ENCODE data around the gene METTL26. TPM values are rescaled to one million over a fixed set of nuclear protein-coding genes. Genes with fewer than 3 reads are reported as not detected.
A peak's percentile ranks its signal among the peaks of the same experiment; 100 is the strongest.

METTL26 gene
- total and polyA plus RNA-seq, 9 of the 15 experiments (the other 6 are each of a cell fraction or from before 2014, with no cell fraction given), result 7.3 to 262 (median 80.9) TPM

DNA sequence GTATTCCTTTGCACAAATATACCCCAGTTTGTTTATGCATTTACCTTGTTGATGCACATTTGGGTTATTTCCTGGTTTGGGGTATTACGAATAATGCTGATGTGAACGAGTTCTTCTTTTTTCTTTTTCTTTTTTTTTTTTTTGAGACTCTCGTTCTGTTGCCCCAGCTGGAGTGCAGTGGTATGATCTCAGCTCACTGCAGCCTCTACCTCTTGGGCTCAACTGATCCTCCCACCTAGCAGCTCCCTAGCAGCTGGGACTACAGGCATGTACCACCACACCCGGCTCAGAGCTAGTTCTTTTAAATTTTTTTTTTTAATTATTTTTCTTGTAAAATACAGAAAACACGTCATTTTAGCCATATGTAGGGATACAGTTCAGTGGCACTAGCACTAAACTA, 32.2 kb downstream of the METTL26 start:
- FAIRE-seq (no peak), DNase-seq (ENCODE audit: extremely low read depth in 1 of 4, low spot score in 3 of 4) (no peak), ATAC-seq (no peak)
- Histone ChIP-seq H3K27ac (ENCODE audit: extremely low read depth, low read depth, low read length) (no peak overlapping the region), H2AFZ (ENCODE audit: low read depth, low read length) (no peak overlapping the region), H3K36me3 (ENCODE audit: control insufficient read depth, insufficient read depth, low read length) (peaks cover 21% of the 10 kb centered on the region; the same call in 2 of the 3 replicates), H3K27me3 (ENCODE audit: control insufficient read depth in 2 of 2, insufficient read depth in 2 of 2, low read length in 2 of 2) (no peaks in the 10 kb centered on the region), H3K9me3 (replicated peaks; ENCODE audit: control insufficient read depth, insufficient read depth, low read depth, low read length) (no peaks in the 10 kb centered on the region; the same call in 1 of the 2 replicates), H3K79me2 (ENCODE audit: control insufficient read depth, insufficient read depth, low read length) (peaks cover 57% of the 10 kb centered on the region), H4K20me1 (replicated peaks; ENCODE audit: control insufficient read depth, insufficient read depth, low read length) (no peaks in the 10 kb centered on the region), H3K4me2 (ENCODE audit: insufficient read depth, low read length) (no peak overlapping the region), H3K4me1 (replicated peaks in 1 of 2; ENCODE audit: control insufficient read depth in 2 of 2, insufficient read depth in 2 of 2, low read length in 2 of 2) (peaks cover 0 to 17% of the 10 kb centered on the region in 2 experiments; a peak in 2 of 5 replicates), H3K4me3 (no peak overlapping the region), H3K9me1 (ENCODE audit: control insufficient read depth, insufficient read depth, low read length) (peaks cover 2% of the 10 kb centered on the region), H3K9ac (ENCODE audit: insufficient read depth in 1 of 2, low read depth in 2 of 2, low read length in 2 of 2) (no peak overlapping the region)
- intact Hi-C loops (cut with micrococcal nuclease) (no loop called here), in situ Hi-C loops (cut with MboI) (no loop called here)
- 70% methylated on average over 5 of the region's 5 CpGs for WGBS (ENCODE audit: insufficient coverage, low coverage, missing lambda C conversion rate)
- ChIA-PET CTCF (ENCODE audit: low intra/inter-chr PET ratio) (no interaction called here), POLR2A (no interaction called here)
- no peak for TF ChIP-seq PML (IDR thresholded peaks at IDR 0.05; ENCODE audit: low read length)
- TF ChIP-seq MCM3 (IDR thresholded peaks at IDR 0.05), result no peak
- TF ChIP-seq NUFIP1 (IDR thresholded peaks at IDR 0.05; ENCODE audit: partially characterized antibody), result no peak
- TF ChIP-seq ELF2 (CRISPR knock-in tag; IDR thresholded peaks at IDR 0.05), result no peak
- no peak for TF ChIP-seq EWSR1 (IDR thresholded peaks at IDR 0.05; ENCODE audit: borderline replicate concordance, low read depth, partially characterized antibody)
- no TSS peak for BruUV-seq (replicated peaks)

DNA sequence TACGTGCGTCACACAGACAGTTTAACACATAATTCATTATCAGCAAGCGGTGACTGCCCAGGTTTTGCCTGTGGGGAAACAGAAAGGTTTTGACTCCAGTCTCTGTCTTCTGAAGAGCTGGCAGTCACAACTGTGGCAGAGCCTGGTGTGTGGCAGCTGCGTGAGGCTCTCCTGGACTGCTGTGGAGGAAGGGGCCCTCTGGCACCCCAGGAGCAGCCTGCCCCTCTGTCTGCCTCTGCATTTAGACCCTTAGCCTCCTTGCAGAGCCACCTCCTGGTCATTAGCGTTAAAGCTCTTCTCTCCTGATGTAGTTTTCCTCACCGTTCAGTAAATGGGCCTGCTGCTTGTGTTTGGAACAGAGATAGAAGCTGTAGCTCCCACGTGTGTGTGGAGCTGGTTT, 35.3 kb downstream of the METTL26 start:
- H3K36me3 ChIP-seq (ENCODE audit: control insufficient read depth, insufficient read depth, low read length), result peaks cover 35% of the 10 kb centered on the region; the same call in 2 of the 3 replicates
- peak; percentile 84 for FAIRE-seq
- TF ChIP-seq EGR1 (conservative IDR thresholded peaks at IDR 0.05), result no peak
- no peak for TF ChIP-seq TBL1XR1 (IDR thresholded peaks at IDR 0.05; ENCODE audit: low read length in 2 of 2)
- no peak for TF ChIP-seq SMARCA4 (IDR thresholded peaks at IDR 0.05)
- TF ChIP-seq RBM14 (IDR thresholded peaks at IDR 0.05; ENCODE audit: borderline replicate concordance, insufficient read depth, low read depth, low read length), result no peak
- TF ChIP-seq MYBL2 (IDR thresholded peaks at IDR 0.05; ENCODE audit: low read depth), result no peak
- TF ChIP-seq MYBL2 (CRISPR knock-in tag; IDR thresholded peaks at IDR 0.05; ENCODE audit: borderline replicate concordance), result no peak
- no peak for TF ChIP-seq CXXC5 (CRISPR knock-in tag; IDR thresholded peaks at IDR 0.05)
- TF ChIP-seq, protein P1, sequence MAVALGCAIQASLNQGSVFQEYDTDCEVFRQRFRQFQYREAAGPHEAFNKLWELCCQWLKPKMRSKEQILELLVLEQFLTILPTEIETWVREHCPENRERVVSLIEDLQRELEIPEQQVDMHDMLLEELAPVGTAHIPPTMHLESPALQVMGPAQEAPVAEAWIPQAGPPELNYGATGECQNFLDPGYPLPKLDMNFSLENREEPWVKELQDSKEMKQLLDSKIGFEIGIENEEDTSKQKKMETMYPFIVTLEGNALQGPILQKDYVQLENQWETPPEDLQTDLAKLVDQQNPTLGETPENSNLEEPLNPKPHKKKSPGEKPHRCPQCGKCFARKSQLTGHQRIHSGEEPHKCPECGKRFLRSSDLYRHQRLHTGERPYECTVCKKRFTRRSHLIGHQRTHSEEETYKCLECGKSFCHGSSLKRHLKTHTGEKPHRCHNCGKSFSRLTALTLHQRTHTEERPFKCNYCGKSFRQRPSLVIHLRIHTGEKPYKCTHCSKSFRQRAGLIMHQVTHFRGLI (CRISPR knock-in tag; IDR thresholded peaks at IDR 0.05), result no peak
- no peak for TF ChIP-seq SRSF7 (optimal IDR thresholded peaks at IDR 0.05; ENCODE audit: low read depth, low read length)

More for the DNA sequence above, 35.3 kb downstream of the METTL26 start:
- no peak overlapping the region for H2AFZ ChIP-seq (ENCODE audit: low read depth, low read length)
- ATAC-seq (peak; percentile 75), DNase-seq (ENCODE audit: extremely low read depth in 1 of 4, low spot score in 3 of 4) (no peak)
- 0 out of 4 replicates have a peak overlapping the region, but pooled peaks of 1 of the 2 experiments have one; percentile 80 for H3K9ac ChIP-seq (ENCODE audit: insufficient read depth in 1 of 2, low read depth in 2 of 2, low read length in 2 of 2)
- POLR2A ChIA-PET, result interaction anchor here (1.2 to 1.6 kb wide), 3 partner anchors 9 to 21 kb away, joined by 3 to 8 read pairs (median 5); no protein-coding TSS in a partner anchor
- no TSS peak for BruUV-seq (replicated peaks)
- H3K9me3 ChIP-seq (replicated peaks; ENCODE audit: control insufficient read depth, insufficient read depth, low read depth, low read length), result no peaks in the 10 kb centered on the region; the same call in 1 of the 2 replicates
- H3K27me3 ChIP-seq (ENCODE audit: control insufficient read depth in 2 of 2, insufficient read depth in 2 of 2, low read length in 2 of 2), result no peaks in the 10 kb centered on the region
- no peaks in the 10 kb centered on the region for H4K20me1 ChIP-seq (replicated peaks; ENCODE audit: control insufficient read depth, insufficient read depth, low read length)
- no peak overlapping the region for H3K4me2 ChIP-seq (ENCODE audit: insufficient read depth, low read length)
- 65% methylated on average over 7 of the region's 7 CpGs for WGBS (ENCODE audit: insufficient coverage, low coverage, missing lambda C conversion rate)
- peaks cover 58% of the 10 kb centered on the region for H3K79me2 ChIP-seq (ENCODE audit: control insufficient read depth, insufficient read depth, low read length)
- no peak overlapping the region for H3K4me3 ChIP-seq
- peaks cover 0 to 16% of the 10 kb centered on the region in 2 experiments; a peak in 2 of 5 replicates for H3K4me1 ChIP-seq (replicated peaks in 1 of 2; ENCODE audit: control insufficient read depth in 2 of 2, insufficient read depth in 2 of 2, low read length in 2 of 2)
- in situ Hi-C loops (cut with MboI) (no loop called here), intact Hi-C loops (cut with micrococcal nuclease) (no loop called here)
- H3K27ac ChIP-seq (ENCODE audit: extremely low read depth, low read depth, low read length), result no peak overlapping the region
- CTCF ChIA-PET (ENCODE audit: low intra/inter-chr PET ratio), result interaction anchor here (0.5 kb wide), 1 partner anchor 9 kb away, joined by 5 read pairs; no protein-coding TSS in a partner anchor
- peaks cover 5% of the 10 kb centered on the region for H3K9me1 ChIP-seq (ENCODE audit: control insufficient read depth, insufficient read depth, low read length)
